Neutrophil (primary cell): ENCODE data around the gene PTPRQ.

Experiments
- H3K27ac ChIP-seq: fragments of 200-600 bp; sonication (generic); 2 replicates; pipeline ENCODE4 v1.5.1; 2016; ENCODE audit warnings: mild to moderate bottlenecking, moderate library complexity
- H3K27me3 ChIP-seq: fragments of 200-600 bp; sonication (generic); 2 replicates; pipeline ENCODE4 v1.6.0; 2016; ENCODE audit warnings: mild to moderate bottlenecking
- H3K36me3 ChIP-seq: fragments of 200-600 bp; sonication (generic); 2 replicates; pipeline ENCODE4 v1.5.1; 2017
- H3K4me1 ChIP-seq, 2 experiments: fragments of 200-600 bp in 1 of 2; sonication (generic) in 1 of 2; 1 replicate in 1 of 2; 2 replicates in 1 of 2; pipeline versions ENCODE4 v1.5.1 to v1.6.1; 2013 to 2016; ENCODE audit warnings: low read depth in 1 of 2, low read length in 1 of 2, mild to moderate bottlenecking in 1 of 2, moderate library complexity in 1 of 2; ENCODE audit not compliant: control insufficient read depth in 1 of 2, insufficient read depth in 1 of 2
- H3K4me3 ChIP-seq, 2 experiments: fragments of 200-600 bp in 1 of 2; sonication (generic) in 1 of 2; 1 replicate in 1 of 2; 2 replicates in 1 of 2; pipeline ENCODE4 v1.5.1; 2013 to 2016; ENCODE audit warnings: low read depth in 1 of 2, low read length in 1 of 2, mild to moderate bottlenecking in 1 of 2, moderate library complexity in 1 of 2
- H3K9me3 ChIP-seq: fragments of 200-600 bp; sonication (generic); 2 replicates; pipeline ENCODE4 v1.5.1; 2016
- TF ChIP-seq, protein P1 (sequence below): fragments of 200-600 bp; sonication (generic); IDR thresholded peaks from 2 replicates; pipeline ENCODE4 v1.5.1; 2016; ENCODE audit warnings: antibody characterized with exemption

The PTPRQ gene

DNA sequence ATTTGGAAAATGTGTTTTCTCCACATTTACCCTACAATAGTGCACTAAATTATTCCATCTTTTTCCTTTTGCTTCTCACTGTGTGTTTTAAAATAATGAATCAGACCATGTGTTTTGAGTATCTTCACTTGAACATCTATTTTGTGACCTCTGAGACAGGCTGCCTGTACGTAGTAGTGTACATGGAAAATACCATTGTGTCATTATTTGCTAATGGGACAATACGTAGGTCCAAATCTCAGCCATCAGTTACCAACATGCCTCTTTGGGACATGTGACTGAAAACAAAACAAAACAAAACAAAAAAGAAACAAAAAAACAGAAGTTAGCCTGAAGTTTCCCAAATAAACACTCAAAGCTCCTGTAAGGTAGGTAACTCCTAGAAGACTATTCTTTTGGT lies 256.3 kb downstream of the PTPRQ start:
- Histone ChIP-seq H3K4me1 (no peaks in the 10 kb centered on the region), H3K36me3 (no peaks in the 10 kb centered on the region), H3K27me3 (peaks cover 8% of the 10 kb centered on the region), H3K4me3 (no peak overlapping the region), H3K27ac (no peak overlapping the region), H3K9me3 (no peaks in the 10 kb centered on the region)
- TF ChIP-seq, protein P1, sequence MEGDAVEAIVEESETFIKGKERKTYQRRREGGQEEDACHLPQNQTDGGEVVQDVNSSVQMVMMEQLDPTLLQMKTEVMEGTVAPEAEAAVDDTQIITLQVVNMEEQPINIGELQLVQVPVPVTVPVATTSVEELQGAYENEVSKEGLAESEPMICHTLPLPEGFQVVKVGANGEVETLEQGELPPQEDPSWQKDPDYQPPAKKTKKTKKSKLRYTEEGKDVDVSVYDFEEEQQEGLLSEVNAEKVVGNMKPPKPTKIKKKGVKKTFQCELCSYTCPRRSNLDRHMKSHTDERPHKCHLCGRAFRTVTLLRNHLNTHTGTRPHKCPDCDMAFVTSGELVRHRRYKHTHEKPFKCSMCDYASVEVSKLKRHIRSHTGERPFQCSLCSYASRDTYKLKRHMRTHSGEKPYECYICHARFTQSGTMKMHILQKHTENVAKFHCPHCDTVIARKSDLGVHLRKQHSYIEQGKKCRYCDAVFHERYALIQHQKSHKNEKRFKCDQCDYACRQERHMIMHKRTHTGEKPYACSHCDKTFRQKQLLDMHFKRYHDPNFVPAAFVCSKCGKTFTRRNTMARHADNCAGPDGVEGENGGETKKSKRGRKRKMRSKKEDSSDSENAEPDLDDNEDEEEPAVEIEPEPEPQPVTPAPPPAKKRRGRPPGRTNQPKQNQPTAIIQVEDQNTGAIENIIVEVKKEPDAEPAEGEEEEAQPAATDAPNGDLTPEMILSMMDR = no peak

DNA sequence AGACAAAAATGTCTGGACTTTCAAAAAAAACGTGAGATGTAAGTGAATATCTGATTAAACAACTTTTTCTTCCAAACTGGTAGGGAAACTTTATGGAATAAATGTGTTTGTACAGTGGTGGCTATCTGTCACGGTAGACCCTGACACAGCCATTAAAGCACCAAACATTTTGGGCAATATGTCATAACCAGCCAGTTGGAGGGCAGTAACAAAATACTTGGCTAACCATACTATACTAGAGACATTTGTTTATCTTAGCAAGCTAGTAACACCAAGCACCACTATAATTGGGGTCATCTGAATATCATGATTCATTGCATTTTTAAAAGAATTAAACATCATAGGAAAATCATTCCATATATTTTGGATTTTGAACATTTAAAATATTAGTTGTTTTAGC lies 257.4 kb downstream of the PTPRQ start:
- Histone ChIP-seq H3K4me3 (no peak overlapping the region), H3K27me3 (peaks cover 15% of the 10 kb centered on the region), H3K4me1 (no peaks in the 10 kb centered on the region), H3K27ac (no peak overlapping the region), H3K9me3 (no peaks in the 10 kb centered on the region), H3K36me3 (no peaks in the 10 kb centered on the region)
- TF ChIP-seq, protein P1 = no peak

DNA sequence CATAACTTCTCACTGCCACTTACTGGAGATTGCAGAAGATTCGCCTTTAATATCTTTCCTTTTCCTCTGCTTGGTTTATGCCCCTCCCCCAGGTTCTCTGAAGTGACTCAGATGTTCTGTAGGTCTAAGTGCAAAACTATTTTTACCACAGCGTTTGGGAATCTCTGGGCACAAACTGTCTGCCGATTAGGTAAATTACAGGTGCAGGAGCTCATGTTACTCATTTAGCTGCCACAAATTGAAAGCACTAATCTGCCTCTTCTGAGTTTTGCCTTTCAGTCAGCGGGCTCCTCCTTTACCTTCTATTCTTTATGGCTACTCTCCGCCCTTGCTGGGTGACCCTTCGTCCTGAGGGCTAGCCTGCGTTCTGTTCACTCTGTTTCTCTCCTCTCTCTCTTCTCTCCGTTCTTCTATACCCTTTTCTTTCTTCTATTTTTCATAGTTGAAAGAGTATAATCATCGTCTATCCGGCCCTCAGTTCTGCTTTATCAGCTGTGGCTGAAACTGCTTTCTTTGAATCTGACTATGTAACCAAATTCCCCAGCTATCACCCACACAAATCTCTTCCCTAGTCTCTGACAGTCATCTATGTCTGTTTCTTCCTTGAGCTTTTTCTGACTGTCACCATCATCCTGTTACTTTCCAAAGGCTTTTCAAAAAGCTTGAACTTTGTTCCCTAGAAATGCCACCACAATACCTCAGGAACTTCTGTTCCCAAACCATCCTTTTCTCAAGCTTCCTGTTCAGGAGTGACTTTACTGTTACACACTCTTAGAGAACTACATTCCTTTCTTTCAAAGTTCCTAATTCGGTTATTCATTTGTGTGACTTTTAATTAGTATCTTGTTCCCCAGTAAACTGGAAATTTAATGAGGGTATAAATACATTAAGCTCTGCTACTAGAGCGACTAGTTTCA lies 259.1 kb downstream of the PTPRQ start:
- Histone ChIP-seq H3K4me1 (no peaks in the 10 kb centered on the region), H3K9me3 (no peaks in the 10 kb centered on the region), H3K36me3 (no peaks in the 10 kb centered on the region), H3K27ac (no peak overlapping the region), H3K27me3 (peaks cover 33% of the 10 kb centered on the region), H3K4me3 (no peak overlapping the region)
- TF ChIP-seq, protein P1 = no peak

DNA sequence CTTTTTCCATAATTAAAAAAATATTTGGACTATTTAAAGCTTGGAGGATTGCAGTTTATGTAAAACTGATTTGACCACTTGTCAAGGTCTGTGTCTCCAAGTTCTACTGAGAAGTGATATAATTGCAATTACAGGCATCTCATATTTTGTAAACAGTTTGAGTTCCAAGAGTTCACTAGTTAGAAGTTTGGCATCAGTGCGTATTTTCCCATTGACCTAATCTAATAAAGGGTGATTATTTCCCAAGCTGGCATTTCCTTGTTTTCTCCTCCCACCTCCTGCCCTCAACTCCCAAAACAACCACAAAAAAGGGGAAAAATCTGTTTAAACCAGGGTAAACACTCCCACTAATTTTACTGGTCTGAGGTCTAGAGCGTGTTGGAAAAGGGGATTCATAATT lies 260.4 kb downstream of the PTPRQ start:
- H3K27me3 ChIP-seq = peaks cover 46% of the 10 kb centered on the region
- TF ChIP-seq, protein P1 = no peak
- H3K36me3 ChIP-seq = no peaks in the 10 kb centered on the region
- H3K27ac ChIP-seq = no peak overlapping the region
- peaks cover 0 to 6% of the 10 kb centered on the region in 2 experiments for H3K4me1 ChIP-seq
- no peaks in the 10 kb centered on the region for H3K9me3 ChIP-seq
- no peak overlapping the region for H3K4me3 ChIP-seq

DNA sequence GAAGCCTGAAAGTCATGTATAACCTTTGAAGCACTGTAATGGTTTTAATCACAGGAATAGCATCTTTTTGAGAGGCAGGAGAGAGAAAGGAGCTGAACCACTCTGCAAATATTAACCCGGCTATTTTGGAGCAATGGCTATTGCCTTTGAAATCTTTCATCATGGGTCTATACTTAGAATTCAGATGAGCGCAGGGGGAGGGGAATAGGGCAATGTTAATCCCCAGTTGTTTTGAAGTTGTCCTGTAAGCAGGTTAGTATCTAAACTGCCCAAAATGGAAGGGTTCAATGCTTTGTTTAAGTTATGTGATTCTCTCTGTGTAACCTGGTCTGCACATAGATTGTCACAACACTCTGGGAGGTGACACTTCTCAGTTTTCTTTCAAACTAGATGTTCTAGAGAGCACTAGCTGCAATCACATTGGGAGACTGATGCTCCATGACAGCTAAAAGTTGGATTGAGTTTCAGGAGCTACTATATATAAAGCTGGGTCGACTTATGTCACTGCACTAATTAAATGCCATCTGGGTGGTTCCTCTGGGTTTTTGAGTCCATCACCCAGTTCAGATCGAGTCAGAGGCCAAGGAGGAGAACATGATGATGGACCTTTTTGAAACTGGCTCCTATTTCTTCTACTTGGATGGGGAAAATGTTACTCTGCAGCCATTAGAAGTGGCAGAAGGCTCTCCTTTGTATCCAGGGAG lies 263.2 kb downstream of the PTPRQ start, which contains the start of gene MYF6:
Gene MYF6 (plus strand): TSS at position 509 of the 704 bp plus-strand sequence. CDS start 86 bp downstream, at position 595.
- H3K9me3 ChIP-seq = no peaks in the 10 kb centered on the region
- H3K36me3 ChIP-seq = no peaks in the 10 kb centered on the region
- no peak within 1 kb of the TSS for H3K27ac ChIP-seq
- peaks cover 74% of the 10 kb centered on the region for H3K27me3 ChIP-seq
- H3K4me1 ChIP-seq = peaks cover 0 to 6% of the 10 kb centered on the region in 2 experiments
- TF ChIP-seq, protein P1 = no peak
- H3K4me3 ChIP-seq = peak within 1 kb of the TSS; percentile 24 to 25
